ENCODE data around the gene MGAT5.

The MGAT5 gene

DNA sequence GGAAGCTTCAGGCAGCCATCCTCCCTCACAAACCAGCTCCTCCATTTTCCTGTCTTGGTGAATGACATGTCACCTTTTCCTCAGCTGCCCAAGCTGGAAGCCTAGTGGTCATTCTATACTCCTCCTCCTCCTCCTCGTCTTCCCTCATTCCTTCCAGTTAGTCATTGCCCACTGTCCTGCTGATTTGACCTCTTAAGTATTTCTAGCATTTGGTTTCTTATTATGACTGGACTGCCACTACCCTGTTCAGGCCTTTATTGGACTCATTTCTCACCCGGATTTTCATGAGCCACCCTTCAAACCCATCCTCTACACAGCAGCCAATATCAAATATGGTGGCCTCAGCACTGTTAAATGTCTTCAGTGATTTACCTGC lies 21.9 kb upstream of the MGAT5 start:
- no peak for DNase-seq

DNA sequence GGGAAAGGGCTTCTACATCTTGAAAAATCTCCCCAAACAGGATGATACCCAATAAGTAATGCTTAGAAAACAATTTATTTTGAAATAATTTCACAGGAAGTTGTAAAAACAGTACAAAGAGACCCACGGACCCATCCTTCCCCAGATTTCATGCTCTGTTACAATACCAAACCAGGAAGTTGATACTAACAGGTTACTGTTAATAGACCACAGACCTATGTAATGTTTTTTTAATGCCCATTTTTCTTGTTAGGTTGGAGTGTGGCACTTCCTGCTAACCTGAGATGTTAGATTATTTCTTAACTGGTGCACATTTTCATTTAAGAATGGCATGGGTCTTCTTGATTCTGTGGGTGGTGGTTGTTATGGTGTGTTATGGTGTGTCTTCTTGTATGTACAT lies 21.4 kb upstream of the MGAT5 start:
- DNase-seq: no peak

- no peak for DNase-seq
Measured at GRCh38 chr2:134232868-134233727, 20.8 kb upstream of the MGAT5 start.

- DNase-seq: no peak
Measured at GRCh38 chr2:134233728-134234136, 20.1 kb upstream of the MGAT5 start.

DNA sequence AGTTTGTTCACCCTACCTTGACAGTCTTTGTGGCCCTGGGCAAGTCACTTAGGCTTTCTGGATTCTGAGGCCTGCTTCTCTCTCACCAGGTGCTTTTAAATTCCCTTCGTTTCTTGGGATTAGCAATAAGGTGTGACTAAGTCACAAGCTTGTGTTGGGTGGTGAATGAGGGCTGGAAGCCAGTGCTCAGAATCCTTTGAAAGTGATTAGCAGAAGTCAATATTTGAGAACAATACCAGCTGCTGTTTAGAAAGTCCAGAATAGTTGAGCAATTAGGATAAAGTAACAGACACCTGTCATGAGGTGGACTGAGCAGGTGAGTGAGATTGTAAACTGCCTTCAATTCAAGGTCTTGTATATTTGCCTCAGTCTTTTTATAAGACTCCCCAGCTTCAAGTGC lies 19.3 kb upstream of the MGAT5 start:
- DNase-seq: no peak

DNA sequence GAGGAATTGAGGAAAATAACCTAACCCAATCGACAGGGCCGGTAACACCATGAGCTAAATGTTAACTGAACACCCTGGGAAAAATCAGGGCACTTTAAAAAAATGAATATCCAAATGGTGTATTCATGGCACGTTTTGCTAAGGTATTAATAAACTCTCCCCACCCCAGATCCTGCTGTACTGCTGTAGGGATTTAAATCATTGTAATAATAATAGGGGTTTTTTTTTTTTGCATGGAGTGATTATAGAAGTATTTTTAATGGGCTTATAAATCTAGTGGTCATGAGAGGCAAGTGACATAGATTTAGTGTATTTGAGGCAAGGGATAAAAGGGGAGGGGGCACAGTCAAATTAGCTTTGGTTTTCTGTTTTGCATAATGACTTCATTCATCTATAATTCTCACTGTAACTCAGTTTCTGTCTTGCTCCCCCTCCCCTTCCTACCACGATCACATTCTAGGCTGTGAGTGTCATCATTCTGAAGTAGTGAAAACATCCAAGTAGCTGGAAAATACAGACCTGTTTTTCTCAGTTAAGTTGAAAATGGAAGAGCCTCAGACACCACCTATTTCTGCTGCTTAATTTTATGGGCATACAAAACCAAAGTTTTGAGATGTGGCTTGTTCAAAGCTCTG lies 18.2 kb upstream of the MGAT5 start:
- no peak for DNase-seq

GRCh38 chr2:134238371-134238770 lies 15.5 kb upstream of the MGAT5 start:
- DNase-seq: no peak

DNA sequence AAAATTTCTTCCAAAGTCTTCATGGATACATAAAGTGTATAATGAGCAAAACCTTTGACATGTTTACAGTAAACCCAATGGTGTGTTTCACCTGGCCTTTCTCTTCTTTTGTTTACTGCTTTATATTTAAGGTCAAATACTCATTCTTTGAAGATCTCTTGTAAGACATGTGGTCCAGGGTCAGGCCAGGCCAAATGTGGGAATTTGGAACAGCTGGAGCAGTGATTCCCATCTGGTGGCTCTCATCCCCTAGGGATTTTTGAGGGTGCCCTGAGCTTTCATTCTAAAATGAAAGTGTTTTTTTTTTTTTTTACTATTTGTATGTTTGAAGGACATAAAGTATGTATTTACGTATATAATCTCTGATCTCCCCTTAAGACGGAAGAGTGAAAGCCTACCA lies 13.8 kb upstream of the MGAT5 start:
- DNase-seq: no peak

GRCh38 chr2:134241911-134242310 lies 12.0 kb upstream of the MGAT5 start:
- DNase-seq: no peak

DNA sequence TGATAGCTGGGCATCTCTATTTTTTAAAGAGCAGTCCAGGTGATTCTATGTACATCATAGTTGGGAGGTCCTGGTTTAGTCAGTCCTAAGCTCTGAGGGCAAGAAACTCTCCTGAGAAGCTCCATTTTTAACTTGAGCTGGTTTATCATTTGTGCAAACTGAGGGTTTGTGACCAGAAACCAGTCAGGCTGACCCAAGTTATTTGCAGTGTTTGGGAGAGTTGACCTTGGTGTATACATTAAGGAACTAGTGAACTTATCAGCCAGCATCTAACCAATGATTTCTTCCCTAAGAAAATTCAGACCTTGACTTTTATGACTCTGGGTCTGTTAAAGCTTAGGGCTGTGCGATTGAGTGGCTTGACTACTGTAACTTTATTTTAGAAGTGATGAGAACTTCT lies 10.6 kb upstream of the MGAT5 start:
- DNase-seq: no peak

DNA sequence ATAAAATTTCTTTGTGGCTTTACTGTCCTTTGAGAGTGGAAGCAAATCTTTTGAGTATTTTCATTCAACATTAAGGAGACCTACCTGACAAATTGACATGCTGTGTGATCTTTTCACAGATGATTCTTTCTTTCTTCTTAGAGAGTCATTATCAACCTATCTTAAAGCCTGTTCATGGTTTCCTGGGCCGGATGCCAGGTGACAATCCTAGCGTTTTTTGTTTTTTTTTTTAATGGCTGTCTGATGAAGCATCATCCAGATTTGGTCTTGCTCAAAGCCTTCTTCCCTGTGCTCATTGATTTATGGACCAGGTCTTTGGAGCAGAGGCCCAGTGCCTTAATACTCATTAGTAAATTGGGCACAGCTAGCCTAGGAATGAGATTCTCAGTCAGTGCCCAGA lies 9.8 kb upstream of the MGAT5 start:
- no peak for DNase-seq

DNA sequence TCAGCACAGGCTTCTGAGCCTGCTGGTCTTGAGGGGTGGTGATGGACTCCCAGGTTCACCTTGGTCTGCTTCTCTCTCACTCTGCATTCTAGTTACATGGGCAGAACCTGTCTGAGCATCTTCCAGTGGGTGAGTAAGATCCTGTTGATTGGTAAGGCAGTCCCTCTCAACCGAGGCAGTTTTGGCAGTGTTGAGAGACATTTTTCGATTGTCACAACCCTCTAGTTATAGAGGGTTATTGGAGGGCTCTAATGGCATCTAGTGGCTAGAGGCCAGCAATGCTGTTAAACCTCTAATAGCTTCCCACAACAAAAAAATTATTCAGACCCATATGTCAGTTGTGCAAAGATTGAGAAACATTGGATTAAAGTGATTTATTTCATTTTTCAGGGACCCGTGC lies 9.3 kb upstream of the MGAT5 start:
- DNase-seq: no peak

DNA sequence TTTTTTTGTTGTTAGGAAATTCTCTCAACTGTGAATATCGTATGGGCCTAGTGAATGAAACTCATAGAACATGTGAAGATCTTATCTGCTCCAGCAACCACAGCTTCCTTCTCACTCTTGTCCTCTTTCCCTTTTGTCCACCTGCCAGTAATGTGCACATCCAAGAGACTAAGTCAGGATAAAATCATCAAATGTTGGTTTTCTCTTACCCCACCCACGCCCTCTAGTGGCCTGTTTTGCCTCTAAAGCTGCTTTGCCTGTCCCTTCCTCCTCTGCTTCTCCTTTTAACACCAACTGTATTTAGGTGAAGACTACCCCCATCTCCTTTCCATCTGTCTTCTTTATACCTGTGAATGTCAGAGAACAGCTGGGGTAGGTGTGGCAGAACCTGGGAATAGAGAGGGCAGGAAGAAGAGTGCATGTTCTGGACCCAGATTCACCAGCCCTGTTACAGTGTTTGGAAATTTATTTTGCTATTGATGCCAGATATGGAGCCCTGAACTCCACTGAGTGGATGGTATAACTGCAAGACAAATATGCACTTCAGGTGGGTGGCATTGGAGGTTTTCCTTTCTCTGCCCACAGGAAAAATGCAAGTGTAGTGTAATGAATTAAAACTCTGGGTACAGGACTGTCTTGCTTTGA lies 8.4 kb upstream of the MGAT5 start:
- DNase-seq: peak; percentile 65

DNA sequence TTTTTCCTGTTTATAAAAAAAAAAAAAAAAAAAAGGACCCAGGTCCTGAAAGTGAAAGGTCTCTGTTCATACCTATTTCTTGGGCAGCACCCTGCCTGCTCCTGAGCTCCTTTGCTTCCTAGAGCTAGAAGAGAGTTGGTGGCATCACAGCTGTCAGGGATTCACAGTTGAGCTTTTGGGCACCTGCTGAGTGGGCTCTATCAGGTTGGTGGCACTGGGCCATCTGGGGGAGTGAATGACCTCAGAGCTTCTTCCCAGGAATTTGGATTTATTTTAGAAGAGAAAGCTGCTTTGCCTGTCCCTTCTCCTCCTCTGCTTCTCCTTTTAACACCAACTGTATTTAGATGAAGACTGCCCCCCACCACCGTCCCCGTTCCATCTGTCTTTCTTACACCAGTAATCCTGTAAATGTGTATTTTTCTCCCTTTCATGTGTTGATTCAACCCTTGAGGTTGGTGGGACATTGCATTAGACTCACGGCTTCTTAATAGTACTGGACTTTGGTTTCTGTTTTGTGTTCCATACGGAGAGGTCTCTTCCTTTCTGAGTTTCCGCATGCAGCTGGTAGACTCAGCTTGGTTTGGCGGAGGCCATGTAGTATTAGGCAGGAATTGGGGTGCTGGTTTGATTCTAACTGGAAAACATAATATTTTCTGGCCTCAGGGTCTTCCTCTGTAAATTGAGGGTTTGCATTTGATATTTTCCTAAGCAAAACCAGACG lies 7.6 kb upstream of the MGAT5 start:
- no peak for DNase-seq

GRCh38 chr2:134247679-134248078 lies 6.2 kb upstream of the MGAT5 start:
- DNase-seq: no peak

GRCh38 chr2:134248913-134249312 lies 5.0 kb upstream of the MGAT5 start:
- no peak for DNase-seq

GRCh38 chr2:134249755-134250154 lies 4.1 kb upstream of the MGAT5 start:
- peak; percentile 3 for DNase-seq

GRCh38 chr2:134250840-134251461 lies 2.9 kb upstream of the MGAT5 start:
- DNase-seq: no peak

- no peak for DNase-seq
Measured at GRCh38 chr2:134252092-134252750, 1.7 kb upstream of the MGAT5 start.

- no peak for DNase-seq
Measured at GRCh38 chr2:134253117-134253704, 661 bp upstream of the MGAT5 start.

DNA sequence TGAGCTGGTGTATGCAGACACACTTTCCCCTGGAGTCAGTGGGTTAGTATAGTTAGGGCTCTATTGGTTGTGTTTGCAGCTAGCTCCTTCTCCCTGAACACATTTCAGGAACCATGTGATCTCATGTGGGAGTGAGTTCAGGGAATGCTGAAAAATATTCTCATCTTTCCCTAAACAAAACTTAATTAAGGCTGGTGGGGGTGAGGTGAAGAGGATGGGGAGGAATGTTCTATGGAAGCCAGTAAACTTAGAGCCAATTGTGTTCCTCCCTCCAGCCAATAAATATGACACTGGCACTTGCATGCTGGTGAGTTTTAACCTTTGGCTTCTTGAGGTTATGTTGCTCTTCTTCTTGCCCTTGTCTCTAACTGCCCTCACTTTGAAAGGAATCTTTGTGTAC lies 952 bp downstream of the MGAT5 start:
- DNase-seq: no peak

DNA sequence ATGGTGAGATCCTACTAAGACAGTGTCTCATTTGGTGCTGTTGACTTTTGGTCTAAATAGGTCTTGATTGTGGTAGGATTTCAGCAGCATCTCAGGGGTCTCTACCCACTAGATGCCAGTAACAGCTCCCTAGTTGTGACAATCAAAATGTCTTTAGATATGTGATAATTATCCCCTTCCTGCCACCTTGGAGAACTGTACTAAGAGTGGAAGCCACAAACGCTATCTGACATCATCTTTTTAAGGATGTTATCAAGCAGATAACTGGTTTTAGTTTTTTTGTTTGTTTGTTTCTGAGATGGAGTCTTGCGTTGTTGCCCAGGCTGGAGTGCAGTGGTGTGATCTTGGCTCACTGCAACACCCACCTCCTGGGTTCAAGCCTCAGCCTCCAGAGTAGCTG lies 3.1 kb downstream of the MGAT5 start:
- no peak for DNase-seq
